H1 (cell line): ENCODE results near the gene IFT81. TPM values are rescaled to one million over a fixed set of nuclear protein-coding genes. Genes with fewer than 3 reads are reported as not detected.

Experiments used
- CTCF ChIA-PET: fragments of 300-600 bp; sonication (Branson Sonifier 250); formaldehyde crosslinking; loops from one replicate; lab custom pipeline; 2021; ENCODE audit not compliant: partially characterized antibody; lab: Charles Lee
- POLR2A ChIA-PET: fragments of 300-600 bp; sonication (Branson Sonifier 250); formaldehyde crosslinking; loops from one replicate; lab custom pipeline; 2021; ENCODE audit warnings: inconsistent platforms; ENCODE audit not compliant: partially characterized antibody; lab: Charles Lee
- DNase-seq, 2 experiments: peaks; one replicate each; pipeline versions ENCODE4 v3.0.0 to v3.0.0-alpha.2; 2010 to 2022; ENCODE audit warnings: low spot score in 2 of 2, low read depth in 1 of 2, mixed read lengths in 1 of 2
- FAIRE-seq: peaks from 2 replicates; lab custom pipeline; 2011; peaks lifted over from hg19 to GRCh38; lab: Jason Lieb, UNC
- H2AFZ ChIP-seq: 2 replicates; pipeline ENCODE4 v1.8.1; 2012; ENCODE audit warnings: low read length, inconsistent platforms
- H2AK5ac ChIP-seq: 2 replicates; pipeline ENCODE4 v1.6.1; 2013; ENCODE audit warnings: low read depth, low read length
- H2BK120ac ChIP-seq: replicated peaks from 2 replicates; pipeline ENCODE3; 2013; ENCODE audit warnings: low read depth, low read length, inconsistent platforms
- H2BK12ac ChIP-seq: 2 replicates; pipeline ENCODE4 v1.6.1; 2013; ENCODE audit warnings: low read depth, low read length
- H2BK15ac ChIP-seq: 2 replicates; pipeline ENCODE4 v1.6.1; 2013; ENCODE audit warnings: low read length
- H2BK20ac ChIP-seq: 2 replicates; pipeline ENCODE4 v1.6.1; 2013; ENCODE audit warnings: low read length
- H2BK5ac ChIP-seq: 2 replicates; pipeline ENCODE4 v1.6.1; 2013; ENCODE audit warnings: low read depth, low read length
- H3K14ac ChIP-seq: 2 replicates; pipeline ENCODE4 v1.6.1; 2013; ENCODE audit warnings: inconsistent platforms; ENCODE audit not compliant: insufficient read length
- H3K18ac ChIP-seq: 2 replicates; pipeline ENCODE4 v1.6.1; 2013; ENCODE audit warnings: low read length; ENCODE audit errors: extremely low read depth
- H3K23ac ChIP-seq: 2 replicates; pipeline ENCODE4 v1.6.1; 2013; ENCODE audit warnings: inconsistent platforms; ENCODE audit not compliant: insufficient read length
- H3K23me2 ChIP-seq: 2 replicates; pipeline ENCODE4 v1.6.1; 2013; ENCODE audit warnings: low read depth, low read length
- H3K27ac ChIP-seq: 2 replicates; pipeline ENCODE4 v1.6.1; 2011; ENCODE audit warnings: low read depth, low read length, inconsistent platforms
- H3K27me3 ChIP-seq, 4 experiments: replicated peaks in 1 of 4; 1 replicate in 1 of 4; 2 replicates in 3 of 4; pipeline versions ENCODE4 v1.6.1 to v1.8.1; 2011 to 2013; ENCODE audit warnings: low read length in 3 of 4, mild to moderate bottlenecking in 3 of 4, inconsistent platforms in 2 of 4, mixed read lengths in 2 of 4, moderate library complexity in 1 of 4; ENCODE audit not compliant: control insufficient read depth in 3 of 4, insufficient read depth in 3 of 4; ENCODE audit errors: extremely low read depth in 1 of 4
- H3K36me3 ChIP-seq, 4 experiments: 2 replicates each; pipeline versions ENCODE4 v1.6.1 to v1.8.1; 2011 to 2013; ENCODE audit warnings: mild to moderate bottlenecking in 4 of 4, low read length in 3 of 4, moderate library complexity in 2 of 4, control low read depth in 1 of 4, inconsistent platforms in 1 of 4; ENCODE audit not compliant: insufficient read depth in 4 of 4, control insufficient read depth in 2 of 4
- H3K4ac ChIP-seq: replicated peaks from 2 replicates; pipeline ENCODE3; 2013; ENCODE audit warnings: low read length, low read depth, mixed read lengths, inconsistent platforms; ENCODE audit not compliant: insufficient read length
- H3K4me1 ChIP-seq, 4 experiments: replicated peaks in 1 of 4; 1 replicate in 1 of 4; 2 replicates in 3 of 4; pipeline versions ENCODE4 v1.6.1 to v1.8.1; 2011 to 2013; ENCODE audit warnings: low read length in 3 of 4, inconsistent platforms in 2 of 4, mixed read lengths in 1 of 4; ENCODE audit not compliant: insufficient read depth in 4 of 4, control insufficient read depth in 3 of 4
- H3K4me2 ChIP-seq, 2 experiments: 2 replicates each; pipeline versions ENCODE4 v1.6.1 to v1.8.1; 2011 to 2013; ENCODE audit warnings: low read depth in 2 of 2, low read length in 2 of 2, control low read depth in 1 of 2, inconsistent platforms in 1 of 2, mild to moderate bottlenecking in 1 of 2; ENCODE audit not compliant: insufficient read depth in 1 of 2
- H3K4me3 ChIP-seq, 4 experiments: fragments of 200-600, 300-600 bp in 1 of 4; sonication (generic), shearing (Covaris generic), sonication (Bioruptor Twin) in 1 of 4; 2 replicates each; pipeline versions ENCODE4 v1.5.1 to v1.8.1; 2011 to 2016; ENCODE audit warnings: low read length in 4 of 4, low read depth in 3 of 4, control low read depth in 2 of 4, inconsistent platforms in 2 of 4, mild to moderate bottlenecking in 2 of 4, mixed read lengths in 1 of 4, moderate library complexity in 1 of 4; ENCODE audit not compliant: insufficient read depth in 2 of 4; ENCODE audit errors: extremely low read depth in 1 of 4
- H3K56ac ChIP-seq: replicated peaks from 2 replicates; pipeline ENCODE3; 2013; ENCODE audit warnings: low read depth, mild to moderate bottlenecking, mixed read lengths, low read length, inconsistent platforms; ENCODE audit not compliant: insufficient read length
- H3K79me1 ChIP-seq: 2 replicates; pipeline ENCODE4 v1.6.1; 2013; ENCODE audit warnings: low read depth, low read length, control low read depth
- H3K79me2 ChIP-seq, 2 experiments: 2 replicates each; pipeline versions ENCODE4 v1.6.1 to v1.8.1; 2012 to 2013; ENCODE audit warnings: low read length in 2 of 2, mild to moderate bottlenecking in 2 of 2, inconsistent platforms in 1 of 2; ENCODE audit not compliant: insufficient read depth in 2 of 2, control insufficient read depth in 1 of 2
- H3K9ac ChIP-seq, 4 experiments: replicated peaks in 1 of 4; 1 replicate in 1 of 4; 2 replicates in 3 of 4; pipeline versions ENCODE4 v1.6.1 to v1.8.1; 2011 to 2013; ENCODE audit warnings: low read depth in 3 of 4, low read length in 3 of 4, control low read depth in 2 of 4, mild to moderate bottlenecking in 2 of 4, moderate library complexity in 2 of 4, inconsistent platforms in 1 of 4; ENCODE audit errors: extremely low read depth in 1 of 4
- H3K9me3 ChIP-seq, 2 experiments: 2 replicates each; pipeline versions ENCODE4 v1.6.1 to v1.8.1; 2012 to 2013; ENCODE audit warnings: mild to moderate bottlenecking in 2 of 2, moderate library complexity in 2 of 2, control low read depth in 1 of 2, inconsistent platforms in 1 of 2, low read depth in 1 of 2, low read length in 1 of 2, mixed read lengths in 1 of 2; ENCODE audit not compliant: insufficient read depth in 2 of 2
- H4K20me1 ChIP-seq, 2 experiments: replicated peaks in 1 of 2; 2 replicates each; pipeline versions ENCODE3 to v1.8.1; 2011 to 2013; ENCODE audit warnings: inconsistent platforms in 2 of 2, low read length in 2 of 2, mild to moderate bottlenecking in 1 of 2; ENCODE audit not compliant: insufficient read depth in 2 of 2, control insufficient read depth in 1 of 2
- H4K5ac ChIP-seq: 2 replicates; pipeline ENCODE4 v1.6.1; 2013; ENCODE audit warnings: low read length, low read depth, mixed read lengths, inconsistent platforms; ENCODE audit not compliant: insufficient read length
- H4K8ac ChIP-seq: 2 replicates; pipeline ENCODE4 v1.8.0; 2013; ENCODE audit warnings: mild to moderate bottlenecking, moderate library complexity, low read length, inconsistent platforms; ENCODE audit not compliant: insufficient read depth; ENCODE audit errors: extremely low read depth
- H4K91ac ChIP-seq: replicated peaks from 2 replicates; pipeline ENCODE3; 2013; ENCODE audit warnings: low read length, mixed read lengths, inconsistent platforms; ENCODE audit not compliant: insufficient read length
- CHD2 ChIP-seq: IDR thresholded peaks from 2 replicates; pipeline ENCODE4 v1.6.1; 2012; ENCODE audit warnings: low read length, improper control_type of control experiment
- EP300 ChIP-seq, 2 experiments: IDR thresholded peaks; 1 replicate in 1 of 2; 2 replicates in 1 of 2; pipeline ENCODE4 v1.6.1; 2011 to 2012; ENCODE audit warnings: low read depth in 2 of 2, low read length in 2 of 2, mild to moderate bottlenecking in 2 of 2, borderline replicate concordance in 1 of 2, inconsistent platforms in 1 of 2, moderate library complexity in 1 of 2
- JUN ChIP-seq: IDR thresholded peaks from 2 replicates; pipeline ENCODE4 v1.6.1; 2011; ENCODE audit warnings: low read depth, mild to moderate bottlenecking, improper control_type of control experiment, low read length
- KDM1A ChIP-seq: fragments of 200-600, 300-600 bp; sonication (generic); IDR thresholded peaks from 2 replicates; pipeline ENCODE4 v1.7.1; 2016; ENCODE audit warnings: mild to moderate bottlenecking, low read length, borderline replicate concordance
- RFX5 ChIP-seq: IDR thresholded peaks from 2 replicates; pipeline ENCODE4 v1.6.1; 2011; ENCODE audit warnings: low read depth, low read length, improper control_type of control experiment, borderline replicate concordance
- RXRA ChIP-seq: IDR thresholded peaks from 2 replicates; pipeline ENCODE4 v1.6.1; 2011; ENCODE audit warnings: low read depth, mild to moderate bottlenecking, low read length, moderate library complexity; ENCODE audit not compliant: insufficient read depth
- SAP30 ChIP-seq: fragments of 300-600 bp; sonication (generic); IDR thresholded peaks from 2 replicates; pipeline ENCODE4 v1.7.1; 2012; ENCODE audit warnings: low read length, moderate library complexity, mild to moderate bottlenecking, inconsistent platforms; ENCODE audit not compliant: insufficient read depth, insufficient replicate concordance
- SP1 ChIP-seq: IDR thresholded peaks from 2 replicates; pipeline ENCODE4 v1.6.1; 2011; ENCODE audit warnings: low read depth, low read length
- TBP ChIP-seq: IDR thresholded peaks from 2 replicates; pipeline ENCODE4 v1.6.1; 2011; ENCODE audit warnings: low read depth, low read length, improper control_type of control experiment
- ZNF274 ChIP-seq: IDR thresholded peaks from 2 replicates; pipeline ENCODE4 v1.7.0; 2012; ENCODE audit warnings: low read length, borderline replicate concordance; ENCODE audit errors: extremely low read depth
- WGBS, 2 experiments: shearing (Covaris generic) in 1 of 2; methylation state at CpG; one replicate each; pipeline versions ENCODE4 v1.1.6 to v1.1.7; 2013 to 2015; ENCODE audit warnings: low lambda C conversion rate in 2 of 2, mixed read lengths in 2 of 2, inconsistent platforms in 1 of 2, low coverage in 1 of 2, missing lambda C conversion rate in 1 of 2; ENCODE audit not compliant: insufficient replicate concordance in 2 of 2, insufficient coverage in 1 of 2, insufficient read length in 1 of 2; ENCODE audit errors: extremely low coverage in 1 of 2, missing lambda C conversion rate in 1 of 2; 5-methylcytosine and 5-hydroxymethylcytosine counted together
- polyA plus RNA-seq, 7 experiments: library from polyadenylated mRNA; depleted of rRNA in 3 of 7; stranded (reverse) in 5 of 7; unstranded in 2 of 7; fragments of >200 nt in 5 of 7; fragments of 200-250 nt in 2 of 7; gene quantifications; 1 replicate in 5 of 7; 2 replicates in 1 of 7; 4 replicates in 1 of 7; pipeline versions ENCODE4 v1.2.1 to v1.2.3, GENCODE V29; 2011 to 2013; ENCODE audit warnings: missing spikeins in 2 of 7, mixed read lengths in 2 of 7
- total RNA-seq: library from RNA; stranded (reverse); fragmentation: NEBNext Ultra II Directional; extraction: Animal tissue kit (Norgen Biotek cat#: 25700); gene quantifications from 2 replicates; pipeline ENCODE4 v1.2.1, GENCODE V29; 2021
- TF ChIP-seq, protein P1 (sequence below): IDR thresholded peaks from 2 replicates; pipeline ENCODE4 v1.6.1; 2012; ENCODE audit warnings: inconsistent platforms
- TF ChIP-seq, protein P2 (sequence below): IDR thresholded peaks from 2 replicates; pipeline ENCODE4 v1.6.1; 2011; ENCODE audit warnings: low read depth, mild to moderate bottlenecking, low read length; ENCODE audit not compliant: insufficient read depth

Gene IFT81
- total and polyA plus RNA-seq, 2 of the 8 experiments (the other 6 are each of a cell fraction or from before 2014, with no cell fraction given): 4.1 to 14.5 TPM

GRCh38 chr12:110233212-110233903, 109.2 kb downstream of the IFT81 start:
- H3K56ac ChIP-seq: no peak overlapping the region
- H3K79me1 ChIP-seq: no peaks in the 10 kb centered on the region
- H2BK20ac ChIP-seq: no peak overlapping the region
- no peak overlapping the region for H4K91ac ChIP-seq
- no peak overlapping the region for H3K4ac ChIP-seq
- H3K4me2 ChIP-seq: no peak overlapping the region
- H4K20me1 ChIP-seq: no peaks in the 10 kb centered on the region
- no peak overlapping the region for H4K5ac ChIP-seq
- no peaks in the 10 kb centered on the region for H3K4me1 ChIP-seq
- H2BK12ac ChIP-seq: no peak overlapping the region
- ChIA-PET CTCF (interaction anchor here (1.1 to 1.3 kb wide), 2 partner anchors 8 to 13 kb away, joined by 3 to 4 read pairs; no protein-coding TSS in a partner anchor), POLR2A (no interaction called here)
- H2BK120ac ChIP-seq: no peak overlapping the region
- H3K27ac ChIP-seq: no peak overlapping the region
- no peak overlapping the region for H3K14ac ChIP-seq
- H3K18ac ChIP-seq: no peak overlapping the region
- H2BK5ac ChIP-seq: no peak overlapping the region
- H2AK5ac ChIP-seq: no peak overlapping the region
- WGBS, 2 experiments: 95% methylated on average over 6 of the region's 6 CpGs; no CpG with 5 or more reads in 1 of the 2 experiments
- no peak overlapping the region for H2AFZ ChIP-seq
- DNase-seq (no peak), FAIRE-seq (no peak)
- no peak overlapping the region for H3K9ac ChIP-seq
- H3K79me2 ChIP-seq: no peaks in the 10 kb centered on the region
- H3K4me3 ChIP-seq: no peak overlapping the region
- H3K36me3 ChIP-seq: no peaks in the 10 kb centered on the region
- no peaks in the 10 kb centered on the region for H3K23me2 ChIP-seq
- no peak overlapping the region for H2BK15ac ChIP-seq
- no peak overlapping the region for H4K8ac ChIP-seq
- no peaks in the 10 kb centered on the region for H3K27me3 ChIP-seq
- no peak overlapping the region for H3K23ac ChIP-seq
- H3K9me3 ChIP-seq: no peaks in the 10 kb centered on the region
- TF ChIP-seq JUN (no peak), EP300 (IDR thresholded peaks at IDR 0.05; ENCODE audit: borderline replicate concordance in 1 of 2, low read depth in 2 of 2, low read length in 2 of 2) (no peak), KDM1A (no peak), RFX5 (no peak), RXRA (no peak), SAP30 (no peak), SP1 (no peak), TBP (no peak), CHD2 (no peak), ZNF274 (no peak)
- TF ChIP-seq, protein P1, sequence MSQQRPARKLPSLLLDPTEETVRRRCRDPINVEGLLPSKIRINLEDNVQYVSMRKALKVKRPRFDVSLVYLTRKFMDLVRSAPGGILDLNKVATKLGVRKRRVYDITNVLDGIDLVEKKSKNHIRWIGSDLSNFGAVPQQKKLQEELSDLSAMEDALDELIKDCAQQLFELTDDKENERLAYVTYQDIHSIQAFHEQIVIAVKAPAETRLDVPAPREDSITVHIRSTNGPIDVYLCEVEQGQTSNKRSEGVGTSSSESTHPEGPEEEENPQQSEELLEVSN: no peak
- TF ChIP-seq, protein P2, sequence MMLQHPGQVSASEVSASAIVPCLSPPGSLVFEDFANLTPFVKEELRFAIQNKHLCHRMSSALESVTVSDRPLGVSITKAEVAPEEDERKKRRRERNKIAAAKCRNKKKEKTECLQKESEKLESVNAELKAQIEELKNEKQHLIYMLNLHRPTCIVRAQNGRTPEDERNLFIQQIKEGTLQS: no peak
